Measurements from ENCODE around the gene EPB41L5.

DNA sequence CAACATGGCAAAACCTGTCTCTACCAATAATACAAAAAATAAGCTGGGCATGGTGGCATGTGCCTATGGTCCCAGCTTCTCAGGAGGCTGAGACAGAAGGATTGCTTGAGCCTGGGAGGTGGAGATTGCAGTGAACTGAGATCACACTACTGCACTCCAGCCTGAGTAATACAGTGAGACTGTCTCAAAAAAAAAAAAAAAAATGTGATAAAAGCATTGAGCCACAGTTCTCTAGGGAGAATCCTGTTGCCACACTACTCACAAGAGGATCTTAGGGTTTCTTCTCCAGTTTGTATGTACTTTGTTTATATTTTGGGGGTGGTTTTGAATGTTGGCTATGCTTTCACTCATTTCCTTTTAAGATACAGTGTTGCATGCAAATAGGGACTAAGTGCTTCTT, 148.3 kb downstream of the EPB41L5 start:
- TF ChIP-seq POLR2A (IDR thresholded peaks at IDR 0.05) (no peak), CTCF (IDR thresholded peaks at IDR 0.05) (no peak)
